GM23338 (cell line): ENCODE results near the gene HSPA12A.

Experiments used
- CREB1 ChIP-seq: fragments of 250-450 bp; sonication (Bioruptor Pico); IDR thresholded peaks from 2 replicates; pipeline ENCODE4 v1.5.0; 2020; ENCODE audit warnings: low read depth, mild to moderate bottlenecking, moderate library complexity
- EZH2 ChIP-seq: fragments of 200-600 bp; sonication (generic); IDR thresholded peaks from one replicate; pipeline ENCODE4 v1.8.0; 2017; ENCODE audit warnings: antibody characterized with exemption, mild to moderate bottlenecking, low read depth; ENCODE audit not compliant: unreplicated experiment
- EZH2phosphoT487 ChIP-seq: fragments of 200-600 bp; sonication (generic); IDR thresholded peaks from one replicate; pipeline ENCODE4 v1.8.1; 2018; ENCODE audit warnings: antibody characterized with exemption; ENCODE audit not compliant: unreplicated experiment
- JUNB ChIP-seq: IDR thresholded peaks from one replicate; pipeline ENCODE4 v1.6.1; 2016; ENCODE audit warnings: antibody characterized with exemption; ENCODE audit not compliant: unreplicated experiment
- NANOG ChIP-seq: IDR thresholded peaks from 2 replicates; pipeline ENCODE4 v1.6.1; 2016; ENCODE audit warnings: antibody characterized with exemption, borderline replicate concordance
- POLR2AphosphoS5 ChIP-seq: IDR thresholded peaks from 2 replicates; pipeline ENCODE4 v1.6.1; 2016; ENCODE audit warnings: antibody characterized with exemption, low read depth
- REST ChIP-seq: IDR thresholded peaks from one replicate; pipeline ENCODE4 v1.6.1; 2018; ENCODE audit warnings: antibody characterized with exemption; ENCODE audit not compliant: unreplicated experiment
- TF ChIP-seq, protein P1 (sequence below), 2 experiments: fragments of 200-600 bp in 1 of 2; sonication (generic) in 1 of 2; conservative IDR thresholded peaks; 2 replicates each; pipeline versions ENCODE4 v1.5.1 to v1.6.1; 2016 to 2017; ENCODE audit warnings: antibody characterized with exemption in 2 of 2, low read depth in 2 of 2, mild to moderate bottlenecking in 2 of 2, moderate library complexity in 1 of 2

- no peak for TF ChIP-seq POLR2AphosphoS5
- TF ChIP-seq, protein P1, sequence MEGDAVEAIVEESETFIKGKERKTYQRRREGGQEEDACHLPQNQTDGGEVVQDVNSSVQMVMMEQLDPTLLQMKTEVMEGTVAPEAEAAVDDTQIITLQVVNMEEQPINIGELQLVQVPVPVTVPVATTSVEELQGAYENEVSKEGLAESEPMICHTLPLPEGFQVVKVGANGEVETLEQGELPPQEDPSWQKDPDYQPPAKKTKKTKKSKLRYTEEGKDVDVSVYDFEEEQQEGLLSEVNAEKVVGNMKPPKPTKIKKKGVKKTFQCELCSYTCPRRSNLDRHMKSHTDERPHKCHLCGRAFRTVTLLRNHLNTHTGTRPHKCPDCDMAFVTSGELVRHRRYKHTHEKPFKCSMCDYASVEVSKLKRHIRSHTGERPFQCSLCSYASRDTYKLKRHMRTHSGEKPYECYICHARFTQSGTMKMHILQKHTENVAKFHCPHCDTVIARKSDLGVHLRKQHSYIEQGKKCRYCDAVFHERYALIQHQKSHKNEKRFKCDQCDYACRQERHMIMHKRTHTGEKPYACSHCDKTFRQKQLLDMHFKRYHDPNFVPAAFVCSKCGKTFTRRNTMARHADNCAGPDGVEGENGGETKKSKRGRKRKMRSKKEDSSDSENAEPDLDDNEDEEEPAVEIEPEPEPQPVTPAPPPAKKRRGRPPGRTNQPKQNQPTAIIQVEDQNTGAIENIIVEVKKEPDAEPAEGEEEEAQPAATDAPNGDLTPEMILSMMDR (conservative IDR thresholded peaks at IDR 0.05; ENCODE audit: low read depth in 2 of 2) = no peak
- TF ChIP-seq EZH2 = no peak
- no peak for TF ChIP-seq REST
- no peak for TF ChIP-seq CREB1 (CRISPR knock-in tag)
- no peak for TF ChIP-seq JUNB
- TF ChIP-seq EZH2phosphoT487 = no peak
- TF ChIP-seq NANOG = no peak
Observed at GRCh38 chr10:116760919-116761318, 18.6 kb upstream of the HSPA12A start.
